Lower leg skin (tissue), 3 donors: ENCODE results near the gene AOPEP.
"Not testable (repeated sequence)": the region's sequence is repeated elsewhere in the genome, so short reads cannot be mapped to it uniquely, and the experiment has no call there.

Source experiments
- POLR2A ChIP-seq, 2 donors: fragments of 450-650 bp; IDR thresholded peaks; one replicate each; pipeline ENCODE4 v1.6.1; 2016 to 2017; ENCODE audit warnings: antibody characterized with exemption in 2 of 2, mild to moderate bottlenecking in 1 of 2, moderate library complexity in 1 of 2
- TF ChIP-seq, protein P1 (sequence below), 3 donors: fragments of 450-650 bp; IDR thresholded peaks; one replicate each; pipeline ENCODE4 v1.5.1; 2016; ENCODE audit warnings: antibody characterized with exemption in 3 of 3, mild to moderate bottlenecking in 3 of 3, moderate library complexity in 2 of 3

- TF ChIP-seq POLR2A (IDR thresholded peaks at IDR 0.05), result not testable (repeated sequence)
- TF ChIP-seq, protein P1, sequence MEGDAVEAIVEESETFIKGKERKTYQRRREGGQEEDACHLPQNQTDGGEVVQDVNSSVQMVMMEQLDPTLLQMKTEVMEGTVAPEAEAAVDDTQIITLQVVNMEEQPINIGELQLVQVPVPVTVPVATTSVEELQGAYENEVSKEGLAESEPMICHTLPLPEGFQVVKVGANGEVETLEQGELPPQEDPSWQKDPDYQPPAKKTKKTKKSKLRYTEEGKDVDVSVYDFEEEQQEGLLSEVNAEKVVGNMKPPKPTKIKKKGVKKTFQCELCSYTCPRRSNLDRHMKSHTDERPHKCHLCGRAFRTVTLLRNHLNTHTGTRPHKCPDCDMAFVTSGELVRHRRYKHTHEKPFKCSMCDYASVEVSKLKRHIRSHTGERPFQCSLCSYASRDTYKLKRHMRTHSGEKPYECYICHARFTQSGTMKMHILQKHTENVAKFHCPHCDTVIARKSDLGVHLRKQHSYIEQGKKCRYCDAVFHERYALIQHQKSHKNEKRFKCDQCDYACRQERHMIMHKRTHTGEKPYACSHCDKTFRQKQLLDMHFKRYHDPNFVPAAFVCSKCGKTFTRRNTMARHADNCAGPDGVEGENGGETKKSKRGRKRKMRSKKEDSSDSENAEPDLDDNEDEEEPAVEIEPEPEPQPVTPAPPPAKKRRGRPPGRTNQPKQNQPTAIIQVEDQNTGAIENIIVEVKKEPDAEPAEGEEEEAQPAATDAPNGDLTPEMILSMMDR (IDR thresholded peaks at IDR 0.05), result not testable (repeated sequence)
Observed at GRCh38 chr9:94830071-94830604, 103.6 kb downstream of the AOPEP start.
